H1 (cell line): ENCODE results near the gene GALNT1. TPM values are rescaled to one million over a fixed set of nuclear protein-coding genes. Genes with fewer than 3 reads are reported as not detected.

ENCODE experiments used
- CBX5 ChIP-seq: fragments of 300-800, 300-1000 bp; sonication (generic); IDR thresholded peaks from 2 replicates; pipeline ENCODE4 v1.7.1; 2016; ENCODE audit warnings: antibody characterized with exemption, low read length, low read depth
- EGR1 ChIP-seq: IDR thresholded peaks from 2 replicates; pipeline ENCODE4 v1.6.1; 2011; ENCODE audit warnings: low read depth, low read length, borderline replicate concordance
- EZH2 ChIP-seq: fragments of 200-600 bp; sonication (generic); IDR thresholded peaks from 2 replicates; pipeline ENCODE4 v1.7.1; 2012; ENCODE audit warnings: low read depth, mild to moderate bottlenecking, moderate library complexity, low read length, inconsistent platforms; ENCODE audit not compliant: severe bottlenecking
- GABPA ChIP-seq: IDR thresholded peaks from 2 replicates; pipeline ENCODE4 v1.6.1; 2011; ENCODE audit warnings: mild to moderate bottlenecking, low read length, moderate library complexity, borderline replicate concordance; ENCODE audit not compliant: insufficient read depth
- KDM1A ChIP-seq: fragments of 200-600, 300-600 bp; sonication (generic); IDR thresholded peaks from 2 replicates; pipeline ENCODE4 v1.7.1; 2016; ENCODE audit warnings: mild to moderate bottlenecking, low read length, borderline replicate concordance
- RNF2 ChIP-seq: fragments of 200-900, 300-1000 bp; sonication (generic); IDR thresholded peaks from 2 replicates; pipeline ENCODE4 v1.7.1; 2016; ENCODE audit warnings: borderline replicate concordance, low read depth, mild to moderate bottlenecking, antibody characterized with exemption, low read length; ENCODE audit not compliant: poor library complexity, severe bottlenecking; ENCODE audit errors: missing control alignments
- SIRT6 ChIP-seq: IDR thresholded peaks from one replicate; pipeline ENCODE4 v1.7.1; 2012; ENCODE audit warnings: low read length, inconsistent platforms
- SIX5 ChIP-seq: IDR thresholded peaks from 2 replicates; pipeline ENCODE4 v1.6.1; 2011; ENCODE audit warnings: mild to moderate bottlenecking, low read depth, low read length
- ZNF274 ChIP-seq: IDR thresholded peaks from 2 replicates; pipeline ENCODE4 v1.7.0; 2012; ENCODE audit warnings: low read length, borderline replicate concordance; ENCODE audit errors: extremely low read depth
- polyA plus RNA-seq, 7 experiments: library from polyadenylated mRNA; depleted of rRNA in 3 of 7; stranded (reverse) in 5 of 7; unstranded in 2 of 7; fragments of >200 nt in 5 of 7; fragments of 200-250 nt in 2 of 7; gene quantifications; 1 replicate in 5 of 7; 2 replicates in 1 of 7; 4 replicates in 1 of 7; pipeline versions ENCODE4 v1.2.1 to v1.2.3, GENCODE V29; 2011 to 2013; ENCODE audit warnings: missing spikeins in 2 of 7, mixed read lengths in 2 of 7
- total RNA-seq: library from RNA; stranded (reverse); fragmentation: NEBNext Ultra II Directional; extraction: Animal tissue kit (Norgen Biotek cat#: 25700); gene quantifications from 2 replicates; pipeline ENCODE4 v1.2.1, GENCODE V29; 2021

Gene GALNT1
- total and polyA plus RNA-seq, 2 of the 8 experiments (the other 6 are each of a cell fraction or from before 2014, with no cell fraction given): 22.4 to 101 TPM

- TF ChIP-seq CBX5: no peak
- no peak for TF ChIP-seq GABPA
- TF ChIP-seq SIX5: no peak
- no peak for TF ChIP-seq SIRT6
- TF ChIP-seq ZNF274: no peak
- TF ChIP-seq RNF2: no peak
- no peak for TF ChIP-seq KDM1A
- no peak for TF ChIP-seq EZH2
- no peak for TF ChIP-seq EGR1
Measured at GRCh38 chr18:35662293-35663062, 80.9 kb downstream of the GALNT1 start (continued).
